Fibroblast of lung (primary cell): ENCODE measurements around the gene KRTAP5-7. TPM values are rescaled to one million over a fixed set of nuclear protein-coding genes. Genes with fewer than 3 reads are reported as not detected.
"Not testable (repeated sequence)": the region's sequence is repeated elsewhere in the genome, so short reads cannot be mapped to it uniquely, and the experiment has no call there.

Experiments
- DNase-seq, 2 donors: peaks; one replicate each; pipeline versions ENCODE4 v3.0.0 to v3.0.0-alpha.2; 2010; ENCODE audit warnings: low read depth in 2 of 2
- H2AFZ ChIP-seq: 2 replicates; pipeline ENCODE4 v1.5.1; 2012; ENCODE audit warnings: low read length, control low read depth, inconsistent platforms
- H3K27ac ChIP-seq: 2 replicates; pipeline ENCODE4 v1.5.1; 2011; ENCODE audit warnings: low read length, control low read depth; ENCODE audit not compliant: insufficient read depth
- H3K27me3 ChIP-seq: 2 replicates; pipeline ENCODE4 v1.5.1; 2011; ENCODE audit warnings: mild to moderate bottlenecking, low read length; ENCODE audit not compliant: control insufficient read depth, insufficient read depth
- H3K36me3 ChIP-seq: 2 replicates; pipeline ENCODE4 v1.5.1; 2011; ENCODE audit warnings: low read length; ENCODE audit not compliant: control insufficient read depth, insufficient read depth
- H3K4me1 ChIP-seq: 2 replicates; pipeline ENCODE4 v1.5.1; 2011; ENCODE audit warnings: low read length; ENCODE audit not compliant: control insufficient read depth, insufficient read depth; ENCODE audit errors: extremely low read depth
- H3K4me2 ChIP-seq: 2 replicates; pipeline ENCODE4 v1.5.1; 2011; ENCODE audit warnings: low read length, control low read depth; ENCODE audit not compliant: insufficient read depth; ENCODE audit errors: extremely low read depth
- H3K4me3 ChIP-seq, 4 experiments: fragments of 200-600 bp in 1 of 4; sonication (generic) in 1 of 4; replicated peaks in 1 of 4; 2 replicates each; pipeline ENCODE4 v1.5.1; 2011 to 2016; ENCODE audit warnings: low read length in 4 of 4, low read depth in 3 of 4, mild to moderate bottlenecking in 3 of 4, control low read depth in 2 of 4, inconsistent platforms in 1 of 4, mixed read lengths in 1 of 4; ENCODE audit not compliant: insufficient read depth in 1 of 4; ENCODE audit errors: control extremely low read depth in 1 of 4
- H3K79me2 ChIP-seq: 2 replicates; pipeline ENCODE4 v1.5.1; 2012; ENCODE audit warnings: mild to moderate bottlenecking, low read length, inconsistent platforms; ENCODE audit not compliant: control insufficient read depth, insufficient read depth
- H3K9ac ChIP-seq: 2 replicates; pipeline ENCODE4 v1.5.1; 2011; ENCODE audit warnings: mild to moderate bottlenecking, low read length, control low read depth; ENCODE audit not compliant: insufficient read depth
- H3K9me3 ChIP-seq: 2 replicates; pipeline ENCODE4 v1.5.1; 2012; ENCODE audit warnings: low read depth, low read length; ENCODE audit not compliant: control insufficient read depth, insufficient read depth
- H4K20me1 ChIP-seq: 2 replicates; pipeline ENCODE4 v1.5.1; 2011; ENCODE audit warnings: low read length; ENCODE audit not compliant: control insufficient read depth, insufficient read depth; ENCODE audit errors: extremely low read depth
- EZH2 ChIP-seq: IDR thresholded peaks from 2 replicates; pipeline ENCODE4 v1.5.1; 2012; ENCODE audit warnings: low read length, control low read depth, mild to moderate bottlenecking; ENCODE audit errors: missing control alignments
- polyA minus RNA-seq: library from RNA; depleted of rRNA, polyadenylated mRNA; stranded (reverse); fragments of >200 nt; gene quantifications from 2 replicates; pipeline ENCODE4 v1.2.3, GENCODE V29; 2011; ENCODE audit warnings: low replicate concordance
- polyA plus RNA-seq, 2 donors: library from polyadenylated mRNA; depleted of rRNA in 1 of 2; stranded (reverse) in 1 of 2; unstranded in 1 of 2; fragments of >200 nt; gene quantifications; 2 replicates each; pipeline ENCODE4 v1.2.1, GENCODE V29; 2011 to 2012; ENCODE audit warnings: missing spikeins in 1 of 2
- total RNA-seq: library from RNA; depleted of rRNA; stranded (reverse); fragments of >200 nt; gene quantifications from 2 replicates; pipeline ENCODE4 v1.2.1, GENCODE V29; 2014
- TF ChIP-seq, protein P1 (sequence below), 2 donors: IDR thresholded peaks in 1 of 2; conservative IDR thresholded peaks in 1 of 2; 1 replicate in 1 of 2; 2 replicates in 1 of 2; pipeline ENCODE4 v1.5.1; 2011 to 2012; ENCODE audit warnings: low read length in 2 of 2, control low read depth in 1 of 2, inconsistent platforms in 1 of 2, low read depth in 1 of 2, mild to moderate bottlenecking in 1 of 2

KRTAP5-7 gene, protein sequence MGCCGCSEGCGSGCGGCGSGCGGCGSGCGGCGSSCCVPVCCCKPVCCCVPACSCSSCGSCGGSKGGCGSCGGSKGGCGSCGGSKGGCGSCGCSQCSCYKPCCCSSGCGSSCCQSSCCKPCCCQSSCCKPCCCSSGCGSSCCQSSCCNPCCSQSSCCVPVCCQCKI
- total RNA-seq = under 0.01 and 0.17 TPM in 2 replicates
- polyA plus RNA-seq = not detected in 2 replicates
- not detected in 2 replicates for polyA plus RNA-seq (2012)
- not detected in 2 replicates for polyA minus RNA-seq

DNA sequence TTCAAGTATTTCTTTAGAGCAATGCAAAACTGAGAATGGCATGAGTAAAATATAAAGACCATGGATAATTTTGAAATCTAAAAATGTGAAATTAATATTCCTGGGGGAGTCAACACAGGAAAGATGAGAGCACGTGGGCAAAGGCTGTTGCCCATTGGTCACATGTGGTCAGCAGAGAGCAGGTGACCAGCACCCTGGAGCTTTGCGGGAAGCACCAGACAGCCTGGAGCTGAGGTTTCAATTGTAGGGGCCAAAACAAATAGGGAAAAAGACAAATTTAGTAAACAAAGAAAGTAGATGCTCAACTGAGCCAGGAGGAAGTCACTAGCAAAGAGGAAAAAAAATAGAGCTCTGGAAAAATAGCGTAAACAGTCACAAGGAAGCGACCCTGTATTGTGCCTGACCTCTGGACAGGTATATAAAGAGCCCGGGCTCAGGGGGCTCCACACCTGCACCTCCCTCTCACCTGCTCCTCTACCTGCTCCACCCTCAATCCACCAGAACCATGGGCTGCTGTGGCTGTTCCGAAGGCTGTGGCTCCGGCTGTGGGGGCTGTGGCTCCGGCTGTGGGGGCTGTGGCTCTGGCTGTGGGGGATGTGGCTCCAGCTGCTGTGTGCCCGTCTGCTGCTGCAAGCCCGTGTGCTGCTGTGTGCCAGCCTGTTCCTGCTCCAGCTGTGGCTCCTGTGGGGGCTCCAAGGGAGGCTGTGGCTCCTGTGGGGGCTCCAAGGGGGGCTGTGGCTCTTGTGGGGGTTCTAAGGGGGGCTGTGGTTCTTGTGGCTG is at the start of gene KRTAP5-7:
Gene KRTAP5-7 (plus strand): TSS at position 472 of the 780 bp plus-strand sequence. CDS start 34 bp downstream, at position 506.
- H3K4me1 ChIP-seq, H3K9ac ChIP-seq, H3K27me3 ChIP-seq, H2AFZ ChIP-seq, H3K79me2 ChIP-seq, H3K4me3 ChIP-seq, H3K27ac ChIP-seq, DNase-seq, H3K4me2 ChIP-seq, H3K36me3 ChIP-seq, H3K9me3 ChIP-seq, H4K20me1 ChIP-seq: not testable (repeated sequence)

DNA sequence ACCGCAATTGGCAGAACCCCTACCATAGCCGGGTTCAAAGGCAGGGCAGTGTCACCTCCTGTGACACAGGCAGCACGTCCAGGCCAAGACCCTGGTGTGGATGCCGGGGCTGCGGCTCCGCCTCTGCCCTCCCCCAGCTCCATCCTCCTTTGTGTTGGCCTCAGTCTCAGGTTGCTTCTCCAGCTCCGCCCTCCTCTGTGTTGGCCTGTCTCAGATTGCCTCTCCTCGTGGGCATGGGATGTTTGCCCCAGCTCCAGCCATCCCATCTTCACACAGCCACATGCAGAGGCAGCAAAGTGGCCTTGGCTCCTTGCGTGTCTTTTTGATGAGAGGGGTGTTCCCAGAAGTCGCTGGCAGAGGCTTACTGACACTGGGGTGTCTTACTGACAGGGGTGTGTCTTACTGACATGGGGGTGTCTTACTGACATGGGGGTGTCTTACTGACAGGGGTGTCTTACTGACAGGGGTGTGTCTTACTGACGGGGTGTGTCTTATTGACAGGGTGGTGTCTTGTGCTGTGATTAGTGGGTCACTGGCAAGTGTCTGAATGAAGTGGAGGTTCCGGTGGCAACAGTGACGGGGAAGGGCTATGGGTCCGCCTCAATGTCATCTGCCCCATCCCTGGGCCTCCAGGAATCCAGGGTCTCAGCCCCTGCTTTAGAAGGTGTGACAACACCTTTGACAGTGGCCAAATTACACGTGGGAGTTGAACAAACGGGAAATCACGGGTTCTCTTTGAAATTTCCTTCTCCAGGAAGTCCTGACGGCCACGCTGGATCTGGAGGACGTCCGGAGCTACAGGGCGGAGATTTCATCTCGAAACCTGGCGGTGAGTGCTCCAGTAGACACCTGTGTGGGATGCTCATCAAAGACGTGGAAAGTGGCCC is 49.2 kb upstream of the KRTAP5-7 start:
- Histone ChIP-seq H3K9ac (no peak overlapping the region), H3K36me3 (peaks cover 42% of the 10 kb centered on the region)

DNA sequence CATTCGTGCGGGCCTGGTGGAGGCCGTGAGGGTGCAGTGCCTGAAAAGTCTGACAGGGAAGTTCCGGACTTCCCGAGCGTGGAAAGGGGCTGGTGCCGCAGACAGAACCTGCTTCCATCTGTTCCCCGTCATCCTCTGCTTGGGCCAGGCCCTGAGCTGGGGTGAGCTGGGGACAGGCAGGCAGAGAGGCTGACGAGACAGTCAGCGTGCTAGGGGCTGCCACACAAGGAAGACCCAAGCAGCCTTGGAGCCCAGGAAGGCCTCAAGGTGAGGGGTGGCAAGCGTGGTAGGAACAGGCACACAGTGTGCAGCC is 48.6 kb upstream of the KRTAP5-7 start:
- no peaks in the 10 kb centered on the region for H3K4me1 ChIP-seq
- TF ChIP-seq, protein P1, sequence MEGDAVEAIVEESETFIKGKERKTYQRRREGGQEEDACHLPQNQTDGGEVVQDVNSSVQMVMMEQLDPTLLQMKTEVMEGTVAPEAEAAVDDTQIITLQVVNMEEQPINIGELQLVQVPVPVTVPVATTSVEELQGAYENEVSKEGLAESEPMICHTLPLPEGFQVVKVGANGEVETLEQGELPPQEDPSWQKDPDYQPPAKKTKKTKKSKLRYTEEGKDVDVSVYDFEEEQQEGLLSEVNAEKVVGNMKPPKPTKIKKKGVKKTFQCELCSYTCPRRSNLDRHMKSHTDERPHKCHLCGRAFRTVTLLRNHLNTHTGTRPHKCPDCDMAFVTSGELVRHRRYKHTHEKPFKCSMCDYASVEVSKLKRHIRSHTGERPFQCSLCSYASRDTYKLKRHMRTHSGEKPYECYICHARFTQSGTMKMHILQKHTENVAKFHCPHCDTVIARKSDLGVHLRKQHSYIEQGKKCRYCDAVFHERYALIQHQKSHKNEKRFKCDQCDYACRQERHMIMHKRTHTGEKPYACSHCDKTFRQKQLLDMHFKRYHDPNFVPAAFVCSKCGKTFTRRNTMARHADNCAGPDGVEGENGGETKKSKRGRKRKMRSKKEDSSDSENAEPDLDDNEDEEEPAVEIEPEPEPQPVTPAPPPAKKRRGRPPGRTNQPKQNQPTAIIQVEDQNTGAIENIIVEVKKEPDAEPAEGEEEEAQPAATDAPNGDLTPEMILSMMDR (conservative IDR thresholded peaks at IDR 0.05 in 1 of 2, IDR thresholded peaks at IDR 0.05 in 1 of 2; ENCODE audit: low read depth in 1 of 2, low read length in 2 of 2) = no peak
- no peaks in the 10 kb centered on the region for H3K9me3 ChIP-seq
- no peak for DNase-seq
- H3K36me3 ChIP-seq = peaks cover 42% of the 10 kb centered on the region
- no peak overlapping the region for H3K4me3 ChIP-seq
- H3K27me3 ChIP-seq = no peaks in the 10 kb centered on the region
- H3K4me2 ChIP-seq = no peak overlapping the region
- H3K9ac ChIP-seq = no peak overlapping the region
- no peak overlapping the region for H3K27ac ChIP-seq
- no peak overlapping the region for H2AFZ ChIP-seq
- no peaks in the 10 kb centered on the region for H3K79me2 ChIP-seq
- H4K20me1 ChIP-seq = no peaks in the 10 kb centered on the region

More for the DNA sequence above, 49.2 kb upstream of the KRTAP5-7 start:
- no peak overlapping the region for H3K4me2 ChIP-seq
- H3K27ac ChIP-seq = no peak overlapping the region
- H3K9me3 ChIP-seq = no peaks in the 10 kb centered on the region
- H3K27me3 ChIP-seq = no peaks in the 10 kb centered on the region
- no peaks in the 10 kb centered on the region for H3K79me2 ChIP-seq
- H3K4me3 ChIP-seq = no peak overlapping the region
- no peak overlapping the region for H2AFZ ChIP-seq
- no peaks in the 10 kb centered on the region for H4K20me1 ChIP-seq
- no peak for TF ChIP-seq EZH2
- TF ChIP-seq, protein P1 (conservative IDR thresholded peaks at IDR 0.05 in 1 of 2, IDR thresholded peaks at IDR 0.05 in 1 of 2; ENCODE audit: low read depth in 1 of 2, low read length in 2 of 2) = no peak
- DNase-seq = no peak
- H3K4me1 ChIP-seq = no peaks in the 10 kb centered on the region
